AG08395 (cell line): Measurements from ENCODE around the gene ACTN1.
A peak's percentile ranks its signal among the peaks of the same experiment; 100 is the strongest.

Experiments
- DNase-seq: peaks from one replicate; pipeline ENCODE4 v3.0.0; 2012; ENCODE audit warnings: mixed read lengths, low spot score

ACTN1 gene

GRCh38 chr14:68969278-68970033 is 9.6 kb downstream of the ACTN1 start:
- DNase-seq: no peak

GRCh38 chr14:68968721-68969120 is 10.4 kb downstream of the ACTN1 start:
- DNase-seq: no peak

GRCh38 chr14:68968051-68968450 is 11.1 kb downstream of the ACTN1 start:
- DNase-seq: no peak

- no peak for DNase-seq
These were observed 11.6 kb downstream of the ACTN1 start for GRCh38 chr14:68967459-68967940.

GRCh38 chr14:68966872-68967301 is 12.2 kb downstream of the ACTN1 start:
- no peak for DNase-seq

GRCh38 chr14:68965261-68965761 is 13.8 kb downstream of the ACTN1 start:
- DNase-seq: no peak

- DNase-seq: no peak
These were observed 14.6 kb downstream of the ACTN1 start for GRCh38 chr14:68964300-68965093.

- DNase-seq: no peak
These were observed 16.4 kb downstream of the ACTN1 start for GRCh38 chr14:68962681-68963080.

GRCh38 chr14:68961781-68962584 is 17.1 kb downstream of the ACTN1 start:
- no peak for DNase-seq

- DNase-seq: no peak
These were observed 17.7 kb downstream of the ACTN1 start for GRCh38 chr14:68961361-68961760.

- DNase-seq: no peak
These were observed 19.0 kb downstream of the ACTN1 start for GRCh38 chr14:68960123-68960522.

- DNase-seq: no peak
These were observed 20.1 kb downstream of the ACTN1 start for GRCh38 chr14:68959035-68959434.

GRCh38 chr14:68958553-68958952 is 20.5 kb downstream of the ACTN1 start:
- no peak for DNase-seq

GRCh38 chr14:68957775-68958174 is 21.3 kb downstream of the ACTN1 start:
- no peak for DNase-seq

- peak; percentile 64 for DNase-seq
These were observed 22.4 kb downstream of the ACTN1 start for GRCh38 chr14:68956724-68957123.

- no peak for DNase-seq
These were observed 23.3 kb downstream of the ACTN1 start for GRCh38 chr14:68955851-68956179.

- DNase-seq: no peak
These were observed 23.8 kb downstream of the ACTN1 start for GRCh38 chr14:68955164-68955850.

- no peak for DNase-seq
These were observed 25.9 kb downstream of the ACTN1 start for GRCh38 chr14:68953196-68953555.

- DNase-seq: peak; percentile 43
These were observed 26.4 kb downstream of the ACTN1 start for GRCh38 chr14:68952531-68953195.

- no peak for DNase-seq
These were observed 27.1 kb downstream of the ACTN1 start for GRCh38 chr14:68951800-68952530.
